Esophagus squamous epithelium (tissue), 5 donors: Measurements from ENCODE around the gene FMO1. TPM values are rescaled to one million over a fixed set of nuclear protein-coding genes. Genes with fewer than 3 reads are reported as not detected.

ENCODE experiments used
- DNase-seq: peaks from one replicate; lab custom pipeline; 2025; lab: John Stamatoyannopoulos, UW
- H3K27ac ChIP-seq, 4 donors: fragments of 200-600 bp; sonication (generic); one replicate each; pipeline ENCODE4 v1.5.1; 2016 to 2019; ENCODE audit warnings: mild to moderate bottlenecking in 1 of 4
- H3K27me3 ChIP-seq, 4 donors: fragments of 200-600 bp; sonication (generic); 1 replicate in 3 of 4; 2 replicates in 1 of 4; pipeline versions ENCODE4 v1.5.1 to v1.6.0; 2017 to 2021; ENCODE audit warnings: antibody characterized with exemption in 1 of 4
- H3K36me3 ChIP-seq, 3 donors: fragments of 200-600 bp; sonication (generic); one replicate each; pipeline ENCODE4 v1.5.1; 2016 to 2019
- H3K4me1 ChIP-seq, 3 donors: fragments of 200-600 bp; sonication (generic); one replicate each; pipeline ENCODE4 v1.5.1; 2017 to 2019
- H3K4me3 ChIP-seq, 4 donors: fragments of 200-600 bp; sonication (generic); 1 replicate in 3 of 4; 2 replicates in 1 of 4; pipeline ENCODE4 v1.5.1; 2016 to 2019; ENCODE audit warnings: mild to moderate bottlenecking in 2 of 4, moderate library complexity in 1 of 4
- H3K9me3 ChIP-seq, 3 donors: fragments of 200-600 bp; sonication (generic); one replicate each; pipeline ENCODE4 v1.5.1; 2016 to 2019
- CTCF ChIP-seq, 6 experiments: fragments of 450-650 bp in 4 of 6; fragments of 200-600 bp in 2 of 6; sonication (generic) in 2 of 6; IDR thresholded peaks; one replicate each; pipeline ENCODE4 v1.5.1; 2016 to 2019; ENCODE audit warnings: antibody characterized with exemption in 6 of 6, mild to moderate bottlenecking in 4 of 6, moderate library complexity in 4 of 6
- POLR2A ChIP-seq, 4 donors: fragments of 450-650 bp; IDR thresholded peaks; one replicate each; pipeline ENCODE4 v1.6.1; 2017; ENCODE audit warnings: antibody characterized with exemption in 4 of 4, mild to moderate bottlenecking in 4 of 4, moderate library complexity in 3 of 4
- WGBS, 2 donors: methylation state at CpG; one replicate each; pipeline ENCODE4 v1.1.5; 2018; 5-methylcytosine and 5-hydroxymethylcytosine counted together
- intact Hi-C: fragments of 100-400 bp; cut with DNase I; formaldehyde crosslinking; loops from one replicate; pipeline ENCODE4 v1.15.0; 2022
- total RNA-seq, 4 donors: library from RNA; depleted of rRNA; stranded (reverse); fragments of >200 nt; gene quantifications; one replicate each; pipeline ENCODE4 v1.1.0, GENCODE V29; 2016
- donor health status: DM: yes; HTN: yes; CAD: no.

FMO1 gene
- 1 to 10 TPM in 3 of 4 donors, under 1 TPM in 1; 0.18 to 7.2 (median 2.0) TPM for total RNA-seq

- H3K9me3 ChIP-seq = no peaks in the 10 kb centered on the region
- H3K27ac ChIP-seq = no peak within 1 kb of the TSS
- no peaks in the 10 kb centered on the region for H3K36me3 ChIP-seq
- intact Hi-C loops = loop anchor here (10.0 kb wide), 1 partner anchor 66 kb away; the partner anchor contains the start of gene FMO4
- peaks cover 0 to 23% (median 0%) of the 10 kb centered on the region in 4 donors for H3K27me3 ChIP-seq
- TF ChIP-seq CTCF (IDR thresholded peaks at IDR 0.05) = no peak
- no peak for TF ChIP-seq POLR2A (IDR thresholded peaks at IDR 0.05)
- no peak for DNase-seq
- peaks cover 0 to 18% (median 4%) of the 10 kb centered on the region in 3 donors for H3K4me1 ChIP-seq
- no peak within 1 kb of the TSS for H3K4me3 ChIP-seq
- WGBS, 2 donors = 72 to 88% methylated on average over 4 of the region's 4 CpGs
Measured at GRCh38 chr1:171248302-171248701, at the start of gene FMO1. Gene FMO1 (plus strand): TSS chr1:171248494. CDS start chr1:171258088, 9,594 bp downstream.

- Histone ChIP-seq H3K9me3 (no peaks in the 10 kb centered on the region), H3K27me3 (no peaks in the 10 kb centered on the region), H3K27ac (no peak overlapping the region), H3K4me3 (no peak overlapping the region), H3K4me1 (no peaks in the 10 kb centered on the region), H3K36me3 (peaks cover 0 to 72% (median 0%) of the 10 kb centered on the region in 3 donors)
- WGBS, 2 donors = 85 to 88% methylated on average over 5 of the region's 5 CpGs
- intact Hi-C loops = no loop called here
- no peak for DNase-seq
- no peak for TF ChIP-seq CTCF (IDR thresholded peaks at IDR 0.05)
Measured at GRCh38 chr1:171204296-171204695, 44.0 kb upstream of the FMO1 start.

- TF ChIP-seq CTCF (IDR thresholded peaks at IDR 0.05) = no peak
- TF ChIP-seq POLR2A (IDR thresholded peaks at IDR 0.05) = no peak
- Histone ChIP-seq H3K9me3 (no peaks in the 10 kb centered on the region), H3K36me3 (peaks cover 0 to 51% (median 0%) of the 10 kb centered on the region in 3 donors), H3K27ac (no peak overlapping the region), H3K27me3 (no peaks in the 10 kb centered on the region), H3K4me3 (no peak overlapping the region), H3K4me1 (peaks cover 0 to 11% (median 0%) of the 10 kb centered on the region in 3 donors)
- no peak for DNase-seq
- intact Hi-C loops = no loop called here
- 44 to 78% methylated on average over 3 of the region's 3 CpGs for WGBS, 2 donors
Measured at GRCh38 chr1:171206204-171206977, 41.9 kb upstream of the FMO1 start.

GRCh38 chr1:171206978-171207355 lies 41.3 kb upstream of the FMO1 start:
- intact Hi-C loops = no loop called here

More at GRCh38 chr1:171206978-171207355, 41.3 kb upstream of the FMO1 start:
- WGBS, 2 donors = 77 to 93% methylated on average over 1 of the region's 1 CpG
- H3K27ac ChIP-seq = peak overlapping the region in 1 of 4 donors; percentile 40
- no peaks in the 10 kb centered on the region for H3K9me3 ChIP-seq
- peaks cover 0 to 48% (median 0%) of the 10 kb centered on the region in 3 donors for H3K36me3 ChIP-seq
- TF ChIP-seq POLR2A (IDR thresholded peaks at IDR 0.05) (no peak), CTCF (IDR thresholded peaks at IDR 0.05) (no peak)
- no peaks in the 10 kb centered on the region for H3K27me3 ChIP-seq
- H3K4me3 ChIP-seq = no peak overlapping the region
- H3K4me1 ChIP-seq = peaks cover 0 to 11% (median 0%) of the 10 kb centered on the region in 3 donors
- DNase-seq = no peak
